H1 (cell line): ENCODE data around the gene CDC37. TPM values are rescaled to one million over a fixed set of nuclear protein-coding genes. Genes with fewer than 3 reads are reported as not detected.

Experiments
- ATF2 ChIP-seq: IDR thresholded peaks from 2 replicates; pipeline ENCODE4 v1.6.1; 2012; ENCODE audit warnings: low read length, inconsistent platforms
- SP4 ChIP-seq: IDR thresholded peaks from 2 replicates; pipeline ENCODE4 v1.6.1; 2012; ENCODE audit warnings: low read length, inconsistent platforms
- polyA plus RNA-seq, 7 experiments: library from polyadenylated mRNA; depleted of rRNA in 3 of 7; stranded (reverse) in 5 of 7; unstranded in 2 of 7; fragments of >200 nt in 5 of 7; fragments of 200-250 nt in 2 of 7; gene quantifications; 1 replicate in 5 of 7; 2 replicates in 1 of 7; 4 replicates in 1 of 7; pipeline versions ENCODE4 v1.2.1 to v1.2.3, GENCODE V29; 2011 to 2013; ENCODE audit warnings: missing spikeins in 2 of 7, mixed read lengths in 2 of 7
- total RNA-seq: library from RNA; stranded (reverse); fragmentation: NEBNext Ultra II Directional; extraction: Animal tissue kit (Norgen Biotek cat#: 25700); gene quantifications from 2 replicates; pipeline ENCODE4 v1.2.1, GENCODE V29; 2021

CDC37 gene
- total and polyA plus RNA-seq, 2 of the 8 experiments (the other 6 are each of a cell fraction or from before 2014, with no cell fraction given), result 162 to 181 TPM

- TF ChIP-seq ATF2 (no peak), SP4 (no peak)
Observed at GRCh38 chr19:10418235-10418484, 14.8 kb upstream of the CDC37 start (continued).
